GM04504 (cell line): ENCODE measurements around the gene IMMP2L.

Source experiments
- DNase-seq: peaks from one replicate; pipeline ENCODE4 v3.0.0-alpha.2; 2012; ENCODE audit warnings: low read depth

The IMMP2L gene

GRCh38 chr7:110803602-110804143, 758.6 kb downstream of the IMMP2L start:
- DNase-seq: no peak

GRCh38 chr7:110801502-110801901, 760.8 kb downstream of the IMMP2L start:
- no peak for DNase-seq

- no peak for DNase-seq
These were observed 761.3 kb downstream of the IMMP2L start for GRCh38 chr7:110800984-110801383.

GRCh38 chr7:110797656-110798055, 764.6 kb downstream of the IMMP2L start:
- no peak for DNase-seq

DNA sequence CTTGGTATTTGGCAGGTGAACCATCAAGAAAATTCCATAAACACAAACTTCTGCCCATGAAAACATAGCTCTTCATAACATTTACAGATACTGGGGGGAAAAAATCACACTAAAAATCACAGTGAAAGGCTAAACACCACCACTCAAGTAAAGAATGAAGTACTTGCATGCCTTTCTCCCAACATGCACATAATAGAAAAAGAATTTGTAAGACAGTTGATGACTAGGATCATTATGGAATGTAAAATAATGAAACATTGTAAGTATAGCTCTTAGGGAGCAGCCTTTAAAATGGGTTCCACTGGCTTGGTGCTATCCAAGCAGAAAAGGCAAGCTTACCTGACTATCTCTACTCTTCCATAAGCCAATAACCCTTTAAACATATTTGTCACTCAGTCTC, 771.3 kb downstream of the IMMP2L start:
- no peak for DNase-seq

GRCh38 chr7:110786328-110786965, 775.8 kb downstream of the IMMP2L start:
- no peak for DNase-seq

DNA sequence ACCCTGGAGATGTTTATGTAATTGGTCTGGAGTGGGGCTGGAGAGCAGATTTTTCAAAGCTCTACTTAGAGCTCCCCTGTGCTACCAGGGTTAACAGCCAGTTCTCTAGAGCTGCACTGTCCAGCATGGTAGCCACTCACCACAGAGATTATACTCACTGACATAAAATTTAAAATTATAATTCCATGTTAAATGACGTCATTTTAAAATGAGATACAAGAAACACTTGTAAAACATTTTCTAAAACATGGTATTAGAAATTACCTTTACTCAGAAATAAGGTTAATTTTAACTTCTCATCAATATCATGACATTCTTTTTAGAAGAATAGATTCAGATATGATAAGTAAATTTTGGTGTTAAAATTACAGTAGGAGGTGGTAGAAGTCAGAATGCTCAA, 777.5 kb downstream of the IMMP2L start:
- DNase-seq: no peak

GRCh38 chr7:110780712-110781111, 781.6 kb downstream of the IMMP2L start:
- DNase-seq: no peak

DNA sequence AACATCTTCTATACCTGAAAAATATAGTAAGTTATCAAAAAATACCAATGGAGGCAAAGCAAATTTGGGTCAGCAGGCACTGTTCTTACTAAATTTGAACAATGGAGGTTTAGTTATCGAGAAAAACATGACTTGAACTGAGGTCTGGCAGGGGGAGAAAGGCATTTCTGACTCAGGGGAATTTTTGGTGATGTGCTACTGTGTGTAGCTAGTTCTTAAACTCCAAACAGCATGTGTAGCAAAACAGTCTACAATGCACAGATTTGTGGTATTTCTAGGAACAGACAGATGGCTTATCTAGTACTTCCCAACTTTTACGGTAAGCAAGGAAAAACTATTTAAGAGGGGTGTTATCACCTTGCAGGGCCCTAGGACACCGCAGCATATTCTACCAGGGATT, 783.0 kb downstream of the IMMP2L start:
- DNase-seq: no peak

- DNase-seq: no peak
These were observed 787.2 kb downstream of the IMMP2L start for GRCh38 chr7:110775046-110775445.

DNA sequence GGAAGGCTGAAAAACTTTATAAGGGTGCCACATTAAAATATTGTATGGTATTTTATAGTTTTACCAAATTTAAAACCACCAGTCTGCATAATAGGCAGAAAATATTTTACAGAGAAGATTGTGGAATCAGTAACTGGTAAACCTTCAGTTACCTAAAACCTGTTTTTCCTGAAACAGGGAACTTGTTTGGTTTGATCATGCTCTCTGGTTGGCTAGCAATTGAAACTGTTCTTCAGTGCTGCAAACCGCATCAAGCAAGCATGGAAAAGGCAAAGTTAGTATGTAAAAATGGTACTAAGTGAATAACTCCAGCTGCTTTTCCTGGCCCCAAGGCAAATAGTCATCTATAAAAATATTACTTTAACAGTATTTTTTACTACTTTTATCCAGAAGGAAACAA, 788.2 kb downstream of the IMMP2L start:
- no peak for DNase-seq

DNA sequence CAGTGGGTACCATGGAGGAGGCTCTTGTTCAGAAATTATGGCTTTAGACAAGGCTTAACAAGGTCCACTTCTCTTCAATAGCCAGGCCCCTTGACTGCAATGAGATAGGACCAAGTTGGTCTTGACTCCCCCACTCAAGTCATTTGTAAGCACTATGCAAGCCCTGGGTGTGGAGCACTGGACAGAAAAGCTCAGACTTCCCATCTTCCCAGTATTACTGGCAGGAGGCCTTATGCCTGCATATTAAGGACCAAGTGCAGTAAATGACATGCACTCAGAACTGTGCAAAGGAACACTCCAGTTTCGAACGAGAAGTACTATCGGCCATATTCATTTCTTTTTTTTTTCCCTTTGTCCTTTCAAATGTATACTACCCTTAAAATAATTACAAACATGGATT, 789.7 kb downstream of the IMMP2L start:
- no peak for DNase-seq

DNA sequence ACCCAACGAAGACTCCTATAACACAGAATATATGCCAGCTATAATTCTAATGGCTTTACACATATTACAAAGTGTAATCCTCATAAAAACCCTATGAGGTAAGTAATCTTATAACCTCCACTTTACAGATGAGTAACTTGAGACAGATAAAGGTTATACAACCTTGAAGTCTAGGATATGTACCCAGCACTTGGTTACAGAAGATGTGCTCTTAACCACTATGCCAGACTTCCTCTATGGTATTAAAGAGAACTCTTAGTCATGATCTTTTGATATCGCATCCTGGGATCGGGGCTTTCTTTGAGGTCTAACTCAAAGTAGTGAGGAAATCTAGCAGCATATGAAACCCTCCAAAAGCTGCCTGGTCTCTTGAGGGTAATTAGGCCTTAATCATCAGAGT, 790.6 kb downstream of the IMMP2L start:
- DNase-seq: no peak

DNA sequence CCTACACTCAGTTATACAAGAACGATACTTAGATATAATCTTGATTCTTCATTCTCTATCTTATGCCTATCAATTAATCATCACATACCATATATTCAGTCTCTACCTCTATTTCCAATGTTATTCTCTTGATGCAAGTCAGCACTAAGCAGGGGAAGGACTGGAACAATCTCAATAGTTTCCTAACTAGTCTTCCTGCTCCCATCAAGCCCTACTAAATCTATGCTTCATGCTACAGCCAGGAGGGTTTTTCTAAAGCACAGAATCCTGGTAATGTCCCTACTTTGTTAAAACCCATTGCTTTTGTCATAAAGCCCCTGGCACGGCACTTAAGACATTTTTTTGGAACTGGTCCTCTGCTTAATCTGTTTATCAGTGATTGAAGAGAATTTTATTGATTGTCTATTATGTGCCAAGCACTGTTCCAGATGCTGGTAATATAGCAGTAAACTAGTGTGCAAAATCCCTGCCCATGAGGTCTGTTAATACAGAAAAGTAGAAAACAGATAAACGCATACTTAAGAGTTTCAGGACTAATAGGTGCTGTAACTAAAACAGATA, 794.7 kb downstream of the IMMP2L start:
- no peak for DNase-seq

DNA sequence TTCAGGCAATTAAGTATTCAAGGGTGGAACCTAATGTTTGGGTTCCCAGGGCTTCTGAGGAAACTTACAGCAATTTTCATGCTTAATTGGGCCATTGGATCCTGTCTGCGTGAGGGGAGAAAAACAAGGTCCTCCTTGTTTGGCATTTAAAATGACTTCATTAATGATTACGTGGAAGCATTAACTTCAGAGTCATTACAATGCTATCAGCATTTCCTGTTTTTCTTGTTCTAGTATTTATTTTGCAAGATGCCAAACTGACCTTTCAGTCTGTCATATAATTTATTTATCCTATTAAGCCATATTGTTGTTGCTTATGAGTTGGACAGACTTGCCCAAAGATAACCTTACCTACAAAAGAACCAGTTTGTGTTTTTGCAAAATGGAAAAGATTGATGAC, 795.4 kb downstream of the IMMP2L start:
- no peak for DNase-seq

DNA sequence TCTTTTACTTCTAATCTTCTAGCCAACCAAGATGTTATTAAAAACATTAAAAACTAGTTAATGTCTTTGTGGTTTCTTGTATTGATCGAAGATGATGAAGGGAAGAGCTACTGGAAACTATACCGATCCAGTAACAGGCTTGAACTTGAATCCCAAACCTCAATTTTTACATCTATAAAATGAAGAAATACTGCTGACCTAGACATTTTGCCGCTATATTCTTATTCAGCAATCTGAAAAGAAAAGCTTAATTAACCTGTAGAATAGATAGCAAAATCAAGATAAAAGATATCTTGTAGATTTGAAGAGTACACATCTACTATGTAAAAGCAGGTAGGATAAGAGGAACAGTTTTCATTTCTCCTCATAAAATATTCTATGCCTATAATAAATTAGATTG, 797.4 kb downstream of the IMMP2L start:
- no peak for DNase-seq

DNA sequence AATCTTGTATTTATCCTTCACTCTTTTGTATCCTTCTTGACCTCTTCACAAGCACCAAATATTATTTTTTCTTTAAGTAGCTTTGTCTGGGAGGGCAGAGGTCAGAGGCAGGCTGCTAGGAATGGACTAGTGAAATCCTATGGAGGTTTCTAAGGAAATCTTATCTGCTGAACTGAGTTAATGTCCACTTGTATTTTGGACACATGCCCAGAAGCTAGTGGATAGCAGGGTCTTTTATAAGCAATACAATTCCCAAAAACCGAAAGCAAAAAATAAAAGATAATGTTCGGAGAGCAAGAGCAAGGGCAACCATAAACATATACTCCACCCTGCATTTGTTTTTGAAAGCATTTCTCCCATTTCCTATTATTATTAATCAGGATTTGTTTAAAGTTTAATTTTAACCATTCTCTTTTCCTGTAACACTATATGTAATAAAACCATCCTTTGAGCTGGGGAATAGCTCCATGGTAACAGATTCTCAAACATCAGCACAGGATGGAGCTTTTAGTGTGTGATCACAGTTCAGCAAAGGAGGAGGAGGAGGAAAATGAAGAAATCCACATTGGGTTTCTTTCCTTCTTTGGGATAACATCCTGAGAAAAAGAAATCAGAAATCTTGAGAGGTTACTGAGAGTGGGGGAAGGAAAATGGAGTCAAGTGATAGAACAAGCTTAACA, 799.6 kb downstream of the IMMP2L start:
- no peak for DNase-seq

- no peak for DNase-seq
These were observed 802.0 kb downstream of the IMMP2L start for GRCh38 chr7:110760341-110760740.

- DNase-seq: no peak
These were observed 803.2 kb downstream of the IMMP2L start for GRCh38 chr7:110759069-110759468.

DNA sequence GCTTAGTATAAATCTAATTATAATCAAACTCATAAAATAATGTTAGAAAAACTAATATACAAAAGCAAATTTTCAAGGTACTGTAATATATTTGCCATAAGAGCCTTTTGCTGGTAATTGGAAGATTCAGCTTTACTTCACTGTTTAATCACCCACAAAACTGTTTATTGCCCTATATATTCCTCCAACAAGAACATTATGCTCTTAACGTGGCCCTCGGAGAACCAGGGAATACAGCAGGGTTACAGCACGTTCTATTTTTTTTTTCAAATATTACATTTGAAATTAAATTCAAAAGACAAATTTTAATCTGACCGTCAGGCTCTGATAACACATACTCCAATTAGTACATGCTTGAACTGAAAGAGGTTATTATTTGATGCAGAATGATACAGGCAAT, 807.6 kb downstream of the IMMP2L start:
- DNase-seq: no peak

DNA sequence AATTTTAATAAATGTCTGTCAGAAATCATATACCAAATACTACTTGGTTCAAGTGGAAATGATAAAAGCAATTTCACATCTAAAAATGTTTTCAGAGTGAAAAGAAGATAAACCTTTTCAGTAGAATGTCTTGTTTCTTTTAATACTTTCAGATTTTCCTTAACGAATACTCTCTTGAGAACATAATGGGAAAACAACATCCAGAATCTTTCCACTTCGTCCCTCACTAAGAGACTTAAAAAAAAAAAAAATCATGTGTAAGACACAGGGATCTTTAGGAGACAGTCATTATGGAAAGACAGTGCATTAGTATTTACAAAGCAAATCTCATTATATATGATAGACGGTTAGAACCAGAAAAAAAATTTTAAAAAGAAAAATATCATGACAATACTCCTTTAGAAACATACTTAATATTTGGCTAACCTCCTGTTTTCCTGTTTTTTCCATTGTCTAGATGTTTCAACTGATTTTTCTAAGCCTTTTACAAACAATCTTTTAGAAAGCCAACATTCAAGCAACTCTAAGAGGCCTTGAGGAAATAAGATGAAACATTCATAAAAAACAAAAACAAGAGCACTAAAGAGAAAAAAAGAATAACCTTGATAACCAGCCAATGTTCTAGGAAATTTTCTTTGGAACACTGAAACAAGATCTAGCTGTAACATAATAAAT, 811.2 kb downstream of the IMMP2L start:
- no peak for DNase-seq

DNA sequence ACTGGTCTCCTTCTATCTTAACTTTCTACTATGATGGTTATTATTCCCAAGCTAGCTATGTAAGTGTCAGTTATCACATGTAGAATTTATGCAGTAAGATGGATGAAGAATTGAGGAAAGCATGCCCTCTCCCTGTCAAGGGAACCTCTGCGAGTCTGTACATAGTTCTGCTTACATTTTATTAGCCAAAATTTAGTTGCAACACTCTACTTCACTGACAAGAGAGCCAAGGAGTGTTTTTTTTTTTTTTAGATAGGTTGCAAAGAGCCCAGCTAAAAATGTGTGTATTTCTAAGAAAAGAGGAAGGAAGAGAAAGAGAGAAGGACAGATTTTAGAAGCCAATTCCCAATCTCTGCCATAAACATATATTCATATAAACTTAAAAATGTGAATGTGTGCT, 829.1 kb downstream of the IMMP2L start:
- DNase-seq: no peak

DNA sequence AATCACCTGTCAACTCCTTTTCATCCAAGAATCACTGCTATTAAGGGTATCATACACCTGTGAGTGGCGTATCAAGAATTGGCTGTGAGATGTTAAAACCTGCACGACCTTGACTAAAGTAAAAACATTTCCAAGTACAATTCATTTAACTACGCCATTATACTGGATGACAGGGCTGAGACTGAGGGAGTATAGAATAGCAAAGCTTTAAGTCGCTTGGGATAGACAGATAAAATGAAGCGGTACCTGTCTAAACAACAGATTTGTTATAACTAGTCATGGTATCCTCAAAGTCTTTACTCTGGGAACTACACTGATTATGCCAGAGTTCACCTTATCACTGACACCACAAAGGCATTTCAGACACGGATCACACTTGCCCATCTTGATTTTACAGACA, 837.5 kb downstream of the IMMP2L start:
- DNase-seq: no peak
